SJSA1 (cell line): ENCODE measurements around the gene LRRTM4. TPM values are rescaled to one million over a fixed set of nuclear protein-coding genes. Genes with fewer than 3 reads are reported as not detected.
"Not testable (repeated sequence)": the region's sequence is repeated elsewhere in the genome, so short reads cannot be mapped to it uniquely, and the experiment has no call there.

ENCODE experiments used
- DNase-seq, 2 experiments: peaks; one replicate each; pipeline ENCODE4 v3.0.0-alpha.2; 2015 to 2020; ENCODE audit warnings: low spot score in 2 of 2, low read depth in 1 of 2
- H3K27ac ChIP-seq: fragments of 250-450 bp; sonication (Bioruptor Pico); 2 replicates; pipeline ENCODE4 v1.5.1; 2020; ENCODE audit warnings: mild to moderate bottlenecking, moderate library complexity
- H3K27me3 ChIP-seq: fragments of 250-450 bp; sonication (Bioruptor Pico); replicated peaks from 2 replicates; pipeline ENCODE4 v1.5.1; 2020; ENCODE audit warnings: mild to moderate bottlenecking, moderate library complexity
- H3K36me3 ChIP-seq: fragments of 250-450 bp; sonication (Bioruptor Pico); 2 replicates; pipeline ENCODE4 v1.5.1; 2020; ENCODE audit warnings: mild to moderate bottlenecking
- H3K4me1 ChIP-seq: fragments of 250-450 bp; sonication (Bioruptor Pico); replicated peaks from 2 replicates; pipeline ENCODE4 v1.6.1; 2021; ENCODE audit warnings: mild to moderate bottlenecking
- H3K4me3 ChIP-seq: fragments of 250-450 bp; sonication (Bioruptor Pico); 2 replicates; pipeline ENCODE4 v1.5.1; 2020; ENCODE audit warnings: mild to moderate bottlenecking
- H3K9me3 ChIP-seq: fragments of 250-450 bp; sonication (Bioruptor Pico); replicated peaks from 2 replicates; pipeline ENCODE4 v1.5.1; 2020; ENCODE audit warnings: mild to moderate bottlenecking
- total RNA-seq: library from RNA; depleted of rRNA; stranded (reverse); fragments of >200 nt; shearing (Covaris generic); gene quantifications from 2 replicates; pipeline ENCODE4 v1.2.3, GENCODE V29; 2014

Gene LRRTM4
- total RNA-seq, 1 experiment from 2014 or later: not detected

GRCh38 chr2:77029237-77029636 is 492.9 kb downstream of the LRRTM4 start:
- H3K4me1 ChIP-seq, H3K9me3 ChIP-seq, DNase-seq, H3K36me3 ChIP-seq, H3K4me3 ChIP-seq, H3K27me3 ChIP-seq, H3K27ac ChIP-seq: not testable (repeated sequence)

DNA sequence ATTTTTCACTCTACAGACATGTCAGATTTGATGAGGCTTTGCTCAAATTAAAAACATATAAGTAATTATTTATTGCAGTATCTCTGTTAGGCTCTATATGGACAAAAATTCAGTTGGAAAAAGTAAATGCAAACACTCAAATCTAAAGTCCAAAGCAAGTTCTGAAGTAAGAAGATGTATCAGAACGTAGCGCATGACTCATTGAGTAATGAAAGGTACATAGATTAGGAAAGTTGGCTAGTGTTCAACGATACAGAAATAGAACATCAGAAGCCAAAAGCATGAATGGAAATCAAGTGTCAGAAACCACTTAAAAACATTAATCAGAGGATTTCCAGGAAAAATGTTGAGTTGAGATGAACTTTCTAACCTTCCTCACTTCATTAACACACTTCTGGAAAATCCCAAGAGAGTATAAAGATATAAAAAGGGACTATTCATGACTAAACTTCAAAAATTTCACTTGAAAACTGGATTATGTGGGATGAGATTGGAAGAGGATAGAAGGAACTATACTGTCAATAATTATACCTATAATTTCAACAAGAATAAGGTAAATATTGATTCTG is 494.1 kb downstream of the LRRTM4 start:
- H3K27ac ChIP-seq: no peak overlapping the region
- H3K4me3 ChIP-seq: no peak overlapping the region
- no peaks in the 10 kb centered on the region for H3K9me3 ChIP-seq
- no peaks in the 10 kb centered on the region for H3K4me1 ChIP-seq
- DNase-seq: no peak
- H3K36me3 ChIP-seq: no peaks in the 10 kb centered on the region
- no peaks in the 10 kb centered on the region for H3K27me3 ChIP-seq

- no peak for DNase-seq
- H3K27ac ChIP-seq: no peak overlapping the region
- no peaks in the 10 kb centered on the region for H3K4me1 ChIP-seq
- no peak overlapping the region for H3K4me3 ChIP-seq
- H3K36me3 ChIP-seq: no peaks in the 10 kb centered on the region
- H3K27me3 ChIP-seq: no peaks in the 10 kb centered on the region
- H3K9me3 ChIP-seq: no peaks in the 10 kb centered on the region
Observed at GRCh38 chr2:77025714-77026113, 496.5 kb downstream of the LRRTM4 start.

- H3K4me1 ChIP-seq: no peaks in the 10 kb centered on the region
- H3K36me3 ChIP-seq: no peaks in the 10 kb centered on the region
- no peaks in the 10 kb centered on the region for H3K9me3 ChIP-seq
- no peak overlapping the region for H3K4me3 ChIP-seq
- DNase-seq: no peak
- no peak overlapping the region for H3K27ac ChIP-seq
- no peaks in the 10 kb centered on the region for H3K27me3 ChIP-seq
Observed at GRCh38 chr2:77021161-77021560, 501.0 kb downstream of the LRRTM4 start.

- Histone ChIP-seq H3K27ac (no peak overlapping the region), H3K9me3 (no peaks in the 10 kb centered on the region; the same call in 1 of the 2 replicates), H3K4me3 (no peak overlapping the region), H3K4me1 (no peaks in the 10 kb centered on the region), H3K27me3 (no peaks in the 10 kb centered on the region), H3K36me3 (no peaks in the 10 kb centered on the region)
- no peak for DNase-seq
Observed at GRCh38 chr2:77018219-77018618, 504.0 kb downstream of the LRRTM4 start.

GRCh38 chr2:77017355-77017745 is 504.8 kb downstream of the LRRTM4 start:
- Histone ChIP-seq H3K4me3 (no peak overlapping the region), H3K36me3 (no peaks in the 10 kb centered on the region), H3K9me3 (no peaks in the 10 kb centered on the region; the same call in 1 of the 2 replicates), H3K4me1 (no peaks in the 10 kb centered on the region), H3K27ac (no peak overlapping the region), H3K27me3 (no peaks in the 10 kb centered on the region)
- DNase-seq: no peak

DNA sequence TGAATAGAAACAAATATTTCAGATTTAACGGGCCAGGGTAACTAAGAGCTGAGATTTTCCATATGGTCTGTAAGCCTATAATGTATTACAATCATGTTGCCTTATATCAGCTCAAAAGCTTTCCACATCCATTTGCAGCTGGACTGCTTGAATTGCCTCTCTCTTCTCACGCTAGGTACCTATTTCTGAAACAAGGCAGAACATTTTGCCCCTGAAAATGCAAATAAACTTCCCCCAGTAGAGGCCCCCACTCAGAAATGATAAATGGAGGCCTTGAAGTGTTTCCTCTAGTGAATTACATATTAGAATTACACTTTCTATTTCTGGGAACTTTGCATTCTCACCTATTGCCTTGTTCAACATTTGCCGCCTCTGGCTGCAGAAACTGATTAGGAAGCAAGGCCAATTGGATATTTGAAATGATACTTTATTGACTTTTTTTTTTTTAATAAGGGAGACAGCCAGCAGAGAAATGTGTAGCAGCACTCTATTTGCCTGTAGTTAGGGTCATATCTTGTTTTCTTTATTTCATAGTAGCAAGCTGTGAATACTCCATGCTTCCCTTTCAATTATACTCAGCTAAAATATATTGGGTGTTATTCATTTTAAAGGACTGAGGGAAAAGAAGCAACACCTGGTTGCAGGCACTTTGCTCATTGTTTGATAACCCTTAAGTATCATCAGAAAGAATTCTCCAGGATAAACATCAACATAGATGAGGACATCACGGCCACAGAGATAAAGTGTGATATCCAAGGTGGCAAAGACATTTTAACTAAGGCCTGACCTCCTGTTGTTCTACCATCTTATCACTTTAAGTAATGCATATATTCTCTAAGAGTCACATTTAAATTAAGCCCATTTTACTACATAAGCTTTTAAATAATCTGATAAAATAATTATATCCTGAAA is 505.5 kb downstream of the LRRTM4 start:
- H3K4me3 ChIP-seq: no peak overlapping the region
- H3K36me3 ChIP-seq: no peaks in the 10 kb centered on the region
- no peaks in the 10 kb centered on the region for H3K4me1 ChIP-seq
- H3K27me3 ChIP-seq: no peaks in the 10 kb centered on the region
- no peak overlapping the region for H3K27ac ChIP-seq
- H3K9me3 ChIP-seq: no peaks in the 10 kb centered on the region; the same call in 1 of the 2 replicates
- DNase-seq: no peak

- no peak overlapping the region for H3K4me3 ChIP-seq
- H3K4me1 ChIP-seq: no peaks in the 10 kb centered on the region
- no peak for DNase-seq
Observed at GRCh38 chr2:77013953-77014352, 508.2 kb downstream of the LRRTM4 start.

DNA sequence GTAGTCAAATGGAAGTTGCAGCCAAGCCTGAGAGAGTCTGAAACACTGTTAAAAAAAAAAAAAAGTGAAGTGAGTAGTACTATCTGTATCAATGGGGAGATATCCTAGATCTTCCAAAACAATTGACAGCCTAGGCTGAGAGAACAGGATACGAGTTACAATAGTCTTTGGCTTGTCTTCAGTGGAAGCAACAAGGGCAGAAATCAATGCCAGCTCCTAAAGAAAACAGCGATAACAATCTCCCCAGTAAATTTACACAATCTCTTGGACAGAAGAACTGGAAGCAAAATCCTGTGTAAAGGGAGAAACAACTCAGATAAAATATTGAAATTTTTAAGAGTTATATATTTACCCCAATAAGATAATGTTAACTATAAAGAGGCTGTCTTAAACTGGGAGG is 508.7 kb downstream of the LRRTM4 start:
- no peak overlapping the region for H3K4me3 ChIP-seq
- no peak for DNase-seq
- H3K9me3 ChIP-seq: no peaks in the 10 kb centered on the region; the same call in 1 of the 2 replicates
- no peaks in the 10 kb centered on the region for H3K27me3 ChIP-seq
- H3K27ac ChIP-seq: no peak overlapping the region
- no peaks in the 10 kb centered on the region for H3K36me3 ChIP-seq
- no peaks in the 10 kb centered on the region for H3K4me1 ChIP-seq

More at GRCh38 chr2:77013953-77014352, 508.2 kb downstream of the LRRTM4 start:
- H3K36me3 ChIP-seq: no peaks in the 10 kb centered on the region
- no peak overlapping the region for H3K27ac ChIP-seq
- H3K9me3 ChIP-seq: no peaks in the 10 kb centered on the region; the same call in 1 of the 2 replicates
- no peaks in the 10 kb centered on the region for H3K27me3 ChIP-seq

- no peak for DNase-seq
Observed at GRCh38 chr2:77009307-77009706, 512.9 kb downstream of the LRRTM4 start.

GRCh38 chr2:77008853-77009252 is 513.3 kb downstream of the LRRTM4 start:
- H3K9me3 ChIP-seq: no peaks in the 10 kb centered on the region
- no peak overlapping the region for H3K27ac ChIP-seq
- no peaks in the 10 kb centered on the region for H3K36me3 ChIP-seq
- H3K4me1 ChIP-seq: no peaks in the 10 kb centered on the region
- no peak overlapping the region for H3K4me3 ChIP-seq
- no peaks in the 10 kb centered on the region for H3K27me3 ChIP-seq
- DNase-seq: no peak

More at GRCh38 chr2:77009307-77009706, 512.9 kb downstream of the LRRTM4 start:
- H3K36me3 ChIP-seq: no peaks in the 10 kb centered on the region
- no peak overlapping the region for H3K4me3 ChIP-seq
- H3K27ac ChIP-seq: no peak overlapping the region
- H3K9me3 ChIP-seq: no peaks in the 10 kb centered on the region
- H3K4me1 ChIP-seq: no peaks in the 10 kb centered on the region
- no peaks in the 10 kb centered on the region for H3K27me3 ChIP-seq

DNA sequence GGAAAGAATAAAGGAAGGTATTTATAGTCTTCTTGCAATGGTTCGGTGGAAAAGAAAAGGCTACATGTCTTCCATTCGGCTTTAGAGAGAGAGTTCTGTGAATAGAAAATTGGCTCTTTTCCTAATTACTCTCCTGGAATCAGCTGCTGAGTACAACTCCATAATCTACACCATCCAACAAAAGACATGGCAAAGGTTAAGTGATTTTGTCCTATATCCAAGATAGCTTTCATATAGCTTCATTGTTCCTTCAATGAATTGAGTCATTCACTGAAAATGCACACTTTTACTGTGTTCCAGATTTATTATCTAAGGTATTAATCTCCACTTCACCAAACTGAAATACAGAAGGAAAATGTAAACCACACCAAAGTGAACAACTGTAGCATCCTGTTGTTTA is 514.5 kb downstream of the LRRTM4 start:
- Histone ChIP-seq H3K27me3 (no peaks in the 10 kb centered on the region), H3K27ac (no peak overlapping the region), H3K4me3 (no peak overlapping the region), H3K9me3 (no peaks in the 10 kb centered on the region), H3K36me3 (no peaks in the 10 kb centered on the region), H3K4me1 (no peaks in the 10 kb centered on the region)
- no peak for DNase-seq

GRCh38 chr2:77005522-77005921 is 516.7 kb downstream of the LRRTM4 start:
- Histone ChIP-seq H3K27ac (no peak overlapping the region), H3K4me1 (no peaks in the 10 kb centered on the region), H3K36me3 (no peaks in the 10 kb centered on the region), H3K27me3 (no peaks in the 10 kb centered on the region), H3K9me3 (no peaks in the 10 kb centered on the region), H3K4me3 (no peak overlapping the region)
- no peak for DNase-seq

DNA sequence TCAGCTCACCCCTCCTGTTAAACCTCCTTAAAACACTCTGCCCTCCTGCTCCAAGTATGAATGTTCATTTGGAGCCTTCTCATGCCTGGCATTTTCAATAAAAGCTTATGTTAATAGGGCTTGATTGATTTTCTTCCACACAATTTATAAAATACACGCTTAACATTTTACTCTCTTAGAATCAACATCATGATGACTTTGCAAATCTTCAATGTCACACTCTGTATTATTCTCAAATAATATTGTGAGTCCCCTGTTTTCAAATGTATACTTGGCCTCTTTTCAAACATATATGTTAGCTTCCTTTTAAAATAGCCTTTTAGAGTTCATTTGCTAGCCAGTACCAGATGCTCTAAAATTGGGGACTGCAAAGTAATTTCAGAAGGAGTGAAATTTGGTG is 520.3 kb downstream of the LRRTM4 start:
- DNase-seq: no peak
- no peaks in the 10 kb centered on the region for H3K4me1 ChIP-seq
- H3K27ac ChIP-seq: no peak overlapping the region
- H3K36me3 ChIP-seq: no peaks in the 10 kb centered on the region
- H3K4me3 ChIP-seq: no peak overlapping the region
- no peaks in the 10 kb centered on the region for H3K27me3 ChIP-seq
- H3K9me3 ChIP-seq: no peaks in the 10 kb centered on the region
